HUES48 (cell line): Measurements from ENCODE around the gene SYNPR.

ENCODE experiments used
- H3K27ac ChIP-seq: one replicate; pipeline ENCODE4 v1.7.0; 2013; ENCODE audit warnings: low read depth, low read length, inconsistent platforms
- H3K27me3 ChIP-seq: 2 replicates; pipeline ENCODE4 v1.6.1; 2013; ENCODE audit warnings: mild to moderate bottlenecking, low read length; ENCODE audit not compliant: control insufficient read depth, insufficient read depth
- H3K36me3 ChIP-seq: 2 replicates; pipeline ENCODE4 v1.6.1; 2013; ENCODE audit warnings: low read length; ENCODE audit not compliant: control insufficient read depth, insufficient read depth
- H3K4me1 ChIP-seq: 2 replicates; pipeline ENCODE4 v1.6.1; 2013; ENCODE audit warnings: mild to moderate bottlenecking, low read length; ENCODE audit not compliant: control insufficient read depth, insufficient read depth
- H3K4me3 ChIP-seq: 2 replicates; pipeline ENCODE4 v1.5.1; 2013; ENCODE audit warnings: mild to moderate bottlenecking, low read depth, low read length
- H3K9ac ChIP-seq: 2 replicates; pipeline ENCODE4 v1.6.1; 2013; ENCODE audit warnings: mild to moderate bottlenecking, low read depth, low read length, moderate library complexity
- H3K9me3 ChIP-seq: 2 replicates; pipeline ENCODE4 v1.6.1; 2013; ENCODE audit warnings: low read length; ENCODE audit not compliant: control insufficient read depth, insufficient read depth

Gene SYNPR

DNA sequence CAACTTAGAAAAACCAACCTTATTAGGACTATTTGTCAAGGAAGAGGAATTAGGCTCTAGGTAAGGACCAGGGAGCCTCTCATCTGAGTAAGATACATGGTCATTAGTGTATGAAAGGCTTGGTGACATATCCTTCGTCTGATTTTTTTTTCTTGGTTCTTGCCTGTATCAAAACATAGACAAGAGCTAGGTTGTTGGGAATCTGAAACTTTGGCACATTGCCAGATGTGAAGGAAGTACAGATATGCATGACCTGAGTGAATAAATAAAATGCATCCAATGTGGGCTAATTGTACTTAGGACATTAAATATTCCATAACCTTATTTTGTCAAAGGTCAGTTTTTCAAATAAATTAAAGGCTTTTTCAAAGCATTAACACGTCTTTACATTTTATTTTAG lies 151.8 kb downstream of the SYNPR start:
- no peaks in the 10 kb centered on the region for H3K4me1 ChIP-seq
- H3K36me3 ChIP-seq, result no peaks in the 10 kb centered on the region
- H3K9ac ChIP-seq, result no peak overlapping the region
- H3K27me3 ChIP-seq, result no peaks in the 10 kb centered on the region
- H3K4me3 ChIP-seq, result no peak overlapping the region
- H3K9me3 ChIP-seq, result no peaks in the 10 kb centered on the region
- no peak overlapping the region for H3K27ac ChIP-seq

DNA sequence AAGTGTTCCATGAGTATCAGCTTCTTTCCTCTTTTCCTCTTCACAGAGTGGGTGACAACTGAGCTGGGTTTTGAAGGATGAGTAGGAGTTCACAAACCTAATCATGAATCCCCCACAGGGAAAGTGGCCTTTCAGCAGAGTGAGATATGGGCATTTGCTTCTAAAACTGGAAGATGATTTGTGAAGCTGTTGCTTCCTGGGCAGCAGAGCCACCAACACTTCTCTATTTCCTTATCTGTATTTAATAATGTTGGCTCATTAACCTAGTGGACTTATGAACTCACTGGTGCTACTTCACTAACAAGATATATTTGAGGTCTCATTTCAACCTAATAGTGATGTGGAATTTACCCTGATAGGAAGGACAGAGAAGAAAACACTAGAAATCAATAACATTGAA lies 152.8 kb downstream of the SYNPR start:
- H3K27me3 ChIP-seq, result no peaks in the 10 kb centered on the region
- H3K27ac ChIP-seq, result no peak overlapping the region
- no peak overlapping the region for H3K4me3 ChIP-seq
- H3K4me1 ChIP-seq, result no peaks in the 10 kb centered on the region
- no peak overlapping the region for H3K9ac ChIP-seq
- no peaks in the 10 kb centered on the region for H3K9me3 ChIP-seq
- H3K36me3 ChIP-seq, result no peaks in the 10 kb centered on the region

DNA sequence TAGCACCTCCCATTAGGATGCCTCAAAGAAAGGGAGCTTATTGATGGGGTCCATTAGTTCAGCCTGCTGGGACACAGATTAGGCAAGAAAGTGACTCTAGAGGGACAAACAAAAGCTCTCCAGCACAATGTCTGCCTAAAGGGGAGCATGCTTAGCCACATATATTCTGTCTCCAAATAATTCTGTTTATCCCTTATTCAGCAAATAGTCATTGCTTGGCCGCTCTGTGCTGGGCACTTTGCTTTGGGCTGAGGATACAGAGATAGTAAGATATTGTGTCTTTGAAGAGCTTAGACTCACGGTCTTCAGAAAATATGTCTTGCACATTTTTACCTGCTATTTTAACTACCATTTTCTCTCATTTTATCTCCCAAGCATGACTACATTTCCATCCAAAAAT lies 159.8 kb downstream of the SYNPR start:
- Histone ChIP-seq H3K27me3 (no peaks in the 10 kb centered on the region), H3K4me3 (no peak overlapping the region), H3K36me3 (no peaks in the 10 kb centered on the region), H3K27ac (no peak overlapping the region), H3K4me1 (peaks cover 37% of the 10 kb centered on the region), H3K9me3 (no peaks in the 10 kb centered on the region), H3K9ac (no peak overlapping the region)

DNA sequence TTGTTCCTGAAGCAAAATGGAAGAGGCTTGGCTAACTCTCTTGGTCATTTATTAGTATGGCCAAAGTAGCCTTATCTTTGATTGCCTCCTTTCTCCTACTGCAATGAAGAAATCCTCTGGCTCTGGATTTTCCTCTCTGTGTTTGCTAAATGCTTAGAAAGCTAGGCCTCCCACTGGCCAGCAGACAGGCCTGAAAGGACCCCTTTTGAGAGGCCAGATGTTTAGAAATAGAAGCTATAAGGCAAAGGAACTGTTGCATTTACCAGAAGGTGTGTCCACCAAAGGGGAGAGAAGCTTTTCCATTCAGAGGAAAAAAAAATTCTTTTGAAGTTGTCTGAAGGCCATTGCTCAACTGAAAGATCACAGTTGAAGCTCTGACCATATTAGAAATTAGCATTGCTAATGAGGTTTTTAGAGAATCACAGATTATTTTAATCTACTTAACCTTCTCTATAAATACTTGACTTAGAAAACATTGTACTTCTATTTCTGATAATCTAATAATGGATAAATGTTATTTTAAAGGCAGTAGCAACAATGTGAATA lies 160.8 kb downstream of the SYNPR start:
- Histone ChIP-seq H3K4me3 (no peak overlapping the region), H3K36me3 (no peaks in the 10 kb centered on the region), H3K27me3 (no peaks in the 10 kb centered on the region), H3K27ac (peak overlapping the region; percentile 24), H3K9me3 (no peaks in the 10 kb centered on the region), H3K9ac (no peak overlapping the region), H3K4me1 (peaks cover 48% of the 10 kb centered on the region)

DNA sequence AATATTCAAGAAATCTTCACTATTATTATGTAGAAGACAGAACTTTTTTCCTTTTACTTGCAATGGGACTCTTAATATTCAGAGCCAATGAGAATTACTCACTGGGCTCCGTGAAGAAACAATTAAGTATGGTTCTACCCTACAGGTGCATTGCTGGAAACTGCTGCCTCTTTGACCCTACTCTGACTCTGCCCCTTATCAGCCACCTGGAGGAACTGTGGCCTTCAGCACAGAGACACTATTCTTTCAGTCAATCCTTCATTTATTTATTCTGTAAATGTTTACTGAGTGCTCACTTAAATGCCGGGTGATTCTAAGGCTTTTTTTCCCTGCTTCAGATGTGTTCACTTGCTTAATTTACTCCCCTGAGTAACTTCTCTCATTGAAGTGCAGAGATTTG lies 163.2 kb downstream of the SYNPR start:
- Histone ChIP-seq H3K27me3 (no peaks in the 10 kb centered on the region), H3K9ac (no peak overlapping the region), H3K4me1 (peaks cover 70% of the 10 kb centered on the region), H3K27ac (no peak overlapping the region), H3K9me3 (no peaks in the 10 kb centered on the region), H3K36me3 (no peaks in the 10 kb centered on the region), H3K4me3 (no peak overlapping the region)

DNA sequence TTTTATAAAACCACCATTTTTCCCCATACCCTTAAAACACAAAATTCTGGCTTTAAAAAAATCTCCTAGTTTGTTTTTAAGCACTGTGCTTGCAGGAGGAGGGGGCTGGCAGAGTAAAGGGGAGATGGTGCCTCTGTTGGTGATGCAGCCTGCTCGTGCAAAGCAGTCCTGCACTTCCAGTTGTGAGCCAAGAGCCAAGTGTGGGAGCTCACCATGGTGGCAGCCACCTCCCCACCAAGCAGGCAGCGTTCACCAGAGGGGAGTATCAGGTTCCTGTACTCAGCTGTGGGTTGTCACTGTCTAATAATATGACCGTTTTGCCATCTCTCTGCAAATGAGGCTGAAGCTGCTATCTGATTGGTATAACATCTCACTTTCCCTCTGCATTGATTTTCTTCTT lies 164.8 kb downstream of the SYNPR start:
- Histone ChIP-seq H3K9ac (no peak overlapping the region), H3K4me1 (peaks cover 72% of the 10 kb centered on the region), H3K9me3 (no peaks in the 10 kb centered on the region), H3K36me3 (no peaks in the 10 kb centered on the region), H3K27ac (no peak overlapping the region), H3K27me3 (no peaks in the 10 kb centered on the region), H3K4me3 (no peak overlapping the region)

DNA sequence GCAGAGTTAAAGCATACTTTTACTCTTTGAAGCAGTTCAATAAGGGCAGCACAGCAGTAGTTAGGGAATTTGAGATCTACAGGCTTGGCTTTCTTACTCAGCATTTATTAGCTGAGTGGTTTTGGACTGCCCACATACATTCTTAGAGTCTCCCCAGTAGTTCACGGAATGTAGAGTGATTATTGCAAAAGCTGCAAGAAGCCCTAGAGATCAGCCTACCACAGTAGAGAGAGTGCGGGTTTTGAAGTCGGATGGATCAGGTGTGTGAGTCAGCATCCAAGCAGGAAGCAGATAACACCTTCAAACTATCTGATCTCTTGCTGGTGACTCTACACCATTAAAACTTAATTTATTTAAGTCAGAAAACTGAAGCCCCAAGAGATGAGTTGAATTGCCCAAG lies 171.9 kb downstream of the SYNPR start:
- no peak overlapping the region for H3K9ac ChIP-seq
- H3K27me3 ChIP-seq, result no peaks in the 10 kb centered on the region
- no peak overlapping the region for H3K4me3 ChIP-seq
- peaks cover 17% of the 10 kb centered on the region for H3K4me1 ChIP-seq
- H3K9me3 ChIP-seq, result no peaks in the 10 kb centered on the region
- no peaks in the 10 kb centered on the region for H3K36me3 ChIP-seq
- H3K27ac ChIP-seq, result no peak overlapping the region

DNA sequence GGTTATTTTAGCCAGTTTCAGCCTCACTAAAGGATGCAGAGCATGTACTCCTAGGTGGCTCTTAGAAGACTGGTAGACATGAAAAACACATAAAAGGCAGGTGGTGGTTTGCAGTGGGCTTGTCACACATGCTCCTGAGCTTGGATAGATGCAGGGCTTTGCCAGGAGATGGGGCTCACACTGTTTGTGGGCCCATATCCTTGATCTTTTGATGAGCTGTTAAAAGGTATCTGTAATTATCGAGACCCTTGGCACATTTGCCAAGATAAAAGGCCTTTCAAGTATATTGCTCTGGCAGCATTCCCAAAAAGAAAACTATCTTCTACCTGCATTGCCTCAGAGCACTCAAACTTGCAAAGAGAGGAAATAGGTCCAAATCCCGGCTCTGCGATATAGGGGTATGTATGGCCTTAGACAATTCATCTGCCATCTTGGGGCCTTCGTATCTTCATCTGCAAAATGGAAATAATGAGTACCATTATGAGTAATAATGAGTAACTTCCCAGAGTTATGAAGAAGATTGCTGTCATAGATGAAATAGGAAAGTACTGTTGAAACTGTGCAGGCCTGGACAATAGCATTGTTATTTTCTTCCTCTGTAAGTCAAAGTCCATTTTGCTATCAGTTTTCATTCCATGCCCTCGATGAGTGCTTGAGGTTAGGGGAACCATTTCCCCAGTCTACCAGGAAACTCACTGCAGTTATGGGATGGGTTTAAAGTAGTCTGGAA lies 172.7 kb downstream of the SYNPR start:
- H3K36me3 ChIP-seq, result no peaks in the 10 kb centered on the region
- H3K4me3 ChIP-seq, result no peak overlapping the region
- H3K27ac ChIP-seq, result no peak overlapping the region
- H3K9ac ChIP-seq, result no peak overlapping the region
- H3K9me3 ChIP-seq, result no peaks in the 10 kb centered on the region
- H3K27me3 ChIP-seq, result no peaks in the 10 kb centered on the region
- peaks cover 9% of the 10 kb centered on the region for H3K4me1 ChIP-seq

DNA sequence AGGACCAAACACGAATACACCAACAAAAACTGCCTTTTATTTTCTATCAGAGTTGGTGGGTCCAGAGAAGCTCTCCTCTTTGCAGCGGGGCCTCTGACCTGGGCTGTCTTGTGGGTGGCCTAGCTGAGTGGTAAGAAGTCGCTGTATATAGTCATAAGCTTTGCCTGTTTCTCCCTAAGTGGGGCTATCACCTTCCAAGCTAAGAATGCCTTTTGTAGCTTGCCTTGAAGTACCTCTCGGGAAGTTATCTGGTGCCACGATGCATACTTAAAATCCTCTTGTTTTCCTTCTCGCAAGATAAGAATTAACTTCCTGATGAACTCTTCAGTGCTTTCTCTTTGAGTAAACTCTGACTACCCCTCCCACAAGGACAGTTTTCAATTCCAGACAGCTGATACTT lies 178.8 kb downstream of the SYNPR start:
- no peaks in the 10 kb centered on the region for H3K27me3 ChIP-seq
- H3K9ac ChIP-seq, result no peak overlapping the region
- no peaks in the 10 kb centered on the region for H3K9me3 ChIP-seq
- no peaks in the 10 kb centered on the region for H3K36me3 ChIP-seq
- no peak overlapping the region for H3K27ac ChIP-seq
- H3K4me1 ChIP-seq, result no peaks in the 10 kb centered on the region
- no peak overlapping the region for H3K4me3 ChIP-seq

DNA sequence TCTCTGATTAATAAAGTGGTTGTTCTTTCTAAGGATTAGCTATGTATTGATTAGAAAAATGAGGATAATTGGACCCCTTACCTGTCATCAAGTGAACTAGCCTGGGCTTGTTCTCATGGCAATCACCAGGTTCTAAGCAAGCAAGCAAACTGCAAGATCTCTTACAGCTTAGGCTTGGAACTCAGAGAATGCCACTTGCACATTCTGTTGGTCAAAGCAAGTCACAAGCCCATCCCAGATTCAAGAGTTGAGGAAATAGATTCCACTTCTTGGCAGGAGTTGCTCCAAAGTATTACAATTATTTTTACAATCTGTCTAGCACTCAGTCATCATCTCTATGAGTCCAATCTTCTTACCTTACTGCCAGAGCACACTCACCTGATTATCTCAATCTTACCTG lies 180.3 kb downstream of the SYNPR start:
- H3K36me3 ChIP-seq, result no peaks in the 10 kb centered on the region
- H3K4me1 ChIP-seq, result no peaks in the 10 kb centered on the region
- H3K9me3 ChIP-seq, result no peaks in the 10 kb centered on the region
- H3K27me3 ChIP-seq, result no peaks in the 10 kb centered on the region
- H3K27ac ChIP-seq, result no peak overlapping the region
- no peak overlapping the region for H3K9ac ChIP-seq
- no peak overlapping the region for H3K4me3 ChIP-seq

DNA sequence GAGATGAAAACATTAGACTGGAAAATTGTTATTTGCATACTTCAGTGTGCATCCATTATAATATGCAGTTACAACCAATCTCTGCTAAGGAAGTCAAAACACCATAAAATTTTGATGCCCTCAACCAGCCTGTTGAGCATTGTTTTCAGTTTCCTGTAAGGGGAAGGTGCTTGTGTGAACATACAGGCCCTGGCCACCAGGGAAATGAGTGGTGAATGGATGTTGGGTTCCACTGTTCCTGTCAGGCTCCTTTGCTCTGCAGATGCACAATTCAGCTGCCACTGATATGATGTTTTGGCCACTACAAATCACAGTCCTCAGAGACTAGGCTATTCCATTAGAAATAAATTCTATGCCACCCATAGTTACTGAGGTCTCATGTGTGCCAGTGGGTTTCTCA lies 184.6 kb downstream of the SYNPR start:
- H3K4me3 ChIP-seq, result no peak overlapping the region

More for the DNA sequence above, 184.6 kb downstream of the SYNPR start:
- no peaks in the 10 kb centered on the region for H3K27me3 ChIP-seq
- no peaks in the 10 kb centered on the region for H3K36me3 ChIP-seq
- H3K4me1 ChIP-seq, result peaks cover 10% of the 10 kb centered on the region; the same call in 1 of the 2 replicates
- H3K9me3 ChIP-seq, result no peaks in the 10 kb centered on the region
- H3K9ac ChIP-seq, result no peak overlapping the region
- H3K27ac ChIP-seq, result no peak overlapping the region
